HG02852 (cell line): Measurements from ENCODE around the gene FAM8A1.

Experiments
- ATAC-seq: cut with Tn5 transposase; IDR thresholded peaks from one replicate; pipeline ENCODE4 v1.9.1; 2021; ENCODE audit warnings: mild to moderate bottlenecking, moderate library complexity; ENCODE audit not compliant: unreplicated experiment

The FAM8A1 gene

GRCh38 chr6:17600527-17601385 is 654 bp downstream of the FAM8A1 start:
- peak; percentile 59 for ATAC-seq

- no peak for ATAC-seq
Measured at GRCh38 chr6:17601386-17601703, 1.2 kb downstream of the FAM8A1 start.

- no peak for ATAC-seq
Measured at GRCh38 chr6:17602888-17603287, 2.8 kb downstream of the FAM8A1 start.

- no peak for ATAC-seq
Measured at GRCh38 chr6:17606606-17607005, 6.5 kb downstream of the FAM8A1 start.

GRCh38 chr6:17610835-17611234 is 10.7 kb downstream of the FAM8A1 start:
- no peak for ATAC-seq

- no peak for ATAC-seq
Measured at GRCh38 chr6:17612048-17612447, 11.9 kb downstream of the FAM8A1 start.

GRCh38 chr6:17615794-17616193 is 15.7 kb downstream of the FAM8A1 start:
- ATAC-seq: no peak

- peak; percentile 83 for ATAC-seq
Measured at GRCh38 chr6:17621003-17621402, 20.9 kb downstream of the FAM8A1 start.

- no peak for ATAC-seq
Measured at GRCh38 chr6:17622144-17622543, 22.0 kb downstream of the FAM8A1 start.

GRCh38 chr6:17624396-17624795 is 24.3 kb downstream of the FAM8A1 start:
- ATAC-seq: no peak

GRCh38 chr6:17628873-17629272 is 28.8 kb downstream of the FAM8A1 start:
- peak; percentile 75 for ATAC-seq

GRCh38 chr6:17629824-17630510 is 29.9 kb downstream of the FAM8A1 start:
- no peak for ATAC-seq

GRCh38 chr6:17630511-17631073 is 30.5 kb downstream of the FAM8A1 start:
- ATAC-seq: no peak

- no peak for ATAC-seq
Measured at GRCh38 chr6:17632934-17633333, 32.8 kb downstream of the FAM8A1 start.

GRCh38 chr6:17633465-17634188 is 33.5 kb downstream of the FAM8A1 start:
- ATAC-seq: no peak

- ATAC-seq: no peak
Measured at GRCh38 chr6:17635568-17635967, 35.5 kb downstream of the FAM8A1 start.

GRCh38 chr6:17638212-17638715 is 38.2 kb downstream of the FAM8A1 start:
- no peak for ATAC-seq

GRCh38 chr6:17640477-17640917 is 40.4 kb downstream of the FAM8A1 start:
- ATAC-seq: no peak

- no peak for ATAC-seq
Measured at GRCh38 chr6:17648745-17649144, 48.6 kb downstream of the FAM8A1 start.

GRCh38 chr6:17650656-17651309 is 50.7 kb downstream of the FAM8A1 start:
- ATAC-seq: no peak
